ENCODE data around the gene MYORG.

Gene MYORG

GRCh38 chr9:34376596-34377403 is at the start of gene MYORG:
MYORG (minus strand) TSS chr9:34376898; CDS start chr9:34372943, 3,955 bp downstream.
- peak; percentile 94 for DNase-seq

GRCh38 chr9:34419716-34420504 is 43.2 kb upstream of the MYORG start:
- DNase-seq: no peak

- DNase-seq: no peak
Measured at GRCh38 chr9:34417734-34418133, 41.0 kb upstream of the MYORG start.

- peak; percentile 10 for DNase-seq
Measured at GRCh38 chr9:34413231-34413852, 36.6 kb upstream of the MYORG start.

- DNase-seq: no peak
Measured at GRCh38 chr9:34412336-34412735, 35.6 kb upstream of the MYORG start.

GRCh38 chr9:34409154-34409553 is 32.5 kb upstream of the MYORG start:
- no peak for DNase-seq

- no peak for DNase-seq
Measured at GRCh38 chr9:34408173-34408572, 31.5 kb upstream of the MYORG start.

GRCh38 chr9:34406219-34406618 is 29.5 kb upstream of the MYORG start:
- DNase-seq: no peak

- DNase-seq: no peak
Measured at GRCh38 chr9:34405719-34406118, 29.0 kb upstream of the MYORG start.

GRCh38 chr9:34403554-34404380 is 27.1 kb upstream of the MYORG start:
- peak; percentile 48 for DNase-seq

GRCh38 chr9:34400686-34401602 is 24.2 kb upstream of the MYORG start:
- DNase-seq: no peak

- no peak for DNase-seq
Measured at GRCh38 chr9:34400275-34400674, 23.6 kb upstream of the MYORG start.

GRCh38 chr9:34399729-34400128 is 23.0 kb upstream of the MYORG start:
- DNase-seq: no peak

- DNase-seq: no peak
Measured at GRCh38 chr9:34398875-34399274, 22.2 kb upstream of the MYORG start.

- no peak for DNase-seq
Measured at GRCh38 chr9:34396276-34397214, 19.8 kb upstream of the MYORG start.

GRCh38 chr9:34392511-34392910 is 15.8 kb upstream of the MYORG start:
- DNase-seq: no peak

GRCh38 chr9:34387239-34387638 is 10.5 kb upstream of the MYORG start:
- no peak for DNase-seq

- no peak for DNase-seq
Measured at GRCh38 chr9:34386656-34387055, 10.0 kb upstream of the MYORG start.

- DNase-seq: no peak
Measured at GRCh38 chr9:34385561-34386230, 9.0 kb upstream of the MYORG start.
